WTC11 (cell line): Measurements from ENCODE around the gene PPP2R1B.

Experiments used
- ARID4B ChIP-seq: sonication (generic); formaldehyde crosslinking; IDR thresholded peaks from 2 replicates; pipeline ENCODE4 v1.8.0; 2023; ENCODE audit warnings: missing genetic modification reagents, mild to moderate bottlenecking, borderline replicate concordance
- IRF2 ChIP-seq: sonication (generic); formaldehyde crosslinking; IDR thresholded peaks from 2 replicates; pipeline ENCODE4 v1.8.0; 2022; ENCODE audit warnings: low read depth, missing genetic modification reagents, borderline replicate concordance
- JUN ChIP-seq: sonication (generic); formaldehyde crosslinking; IDR thresholded peaks from 2 replicates; pipeline ENCODE4 v1.8.0; 2023; ENCODE audit warnings: mild to moderate bottlenecking, missing genetic modification reagents
- MXD4 ChIP-seq: fragments of 250-450 bp; sonication (Bioruptor Pico); IDR thresholded peaks from 2 replicates; pipeline ENCODE4 v1.8.0; 2021; ENCODE audit warnings: mild to moderate bottlenecking, moderate library complexity, borderline replicate concordance
- NFATC4 ChIP-seq: fragments of 250-450 bp; sonication (Bioruptor Pico); IDR thresholded peaks from 2 replicates; pipeline ENCODE4 v1.9.0; 2021; ENCODE audit warnings: mild to moderate bottlenecking
- PRDM15 ChIP-seq: sonication (generic); formaldehyde crosslinking; IDR thresholded peaks from 2 replicates; pipeline ENCODE4 v1.8.0; 2022; ENCODE audit warnings: missing genetic modification reagents
- USF2 ChIP-seq: sonication (generic); formaldehyde crosslinking; IDR thresholded peaks from 2 replicates; pipeline ENCODE4 v1.8.1; 2023; ENCODE audit warnings: mild to moderate bottlenecking, missing genetic modification reagents, moderate library complexity
- ZNF121 ChIP-seq: sonication (generic); formaldehyde crosslinking; IDR thresholded peaks from 2 replicates; pipeline ENCODE4 v1.8.0; 2023; ENCODE audit warnings: missing genetic modification reagents
- ZNF232 ChIP-seq: sonication (generic); formaldehyde crosslinking; IDR thresholded peaks from 2 replicates; pipeline ENCODE4 v1.8.0; 2022; ENCODE audit warnings: mild to moderate bottlenecking, missing genetic modification reagents
- TF ChIP-seq, protein P1 (sequence below): fragments of 200-600 bp; IDR thresholded peaks from 2 replicates; pipeline ENCODE4 v1.8.0; 2022; ENCODE audit warnings: antibody characterized with exemption
- TF ChIP-seq, protein P2 (sequence below): sonication (generic); formaldehyde crosslinking; IDR thresholded peaks from 2 replicates; pipeline ENCODE4 v1.8.0; 2022; ENCODE audit warnings: mild to moderate bottlenecking, missing genetic modification reagents
- TF ChIP-seq, protein P3 (sequence below): sonication (generic); formaldehyde crosslinking; IDR thresholded peaks from 2 replicates; pipeline ENCODE4 v1.8.0; 2022; ENCODE audit warnings: mild to moderate bottlenecking, missing genetic modification reagents

DNA sequence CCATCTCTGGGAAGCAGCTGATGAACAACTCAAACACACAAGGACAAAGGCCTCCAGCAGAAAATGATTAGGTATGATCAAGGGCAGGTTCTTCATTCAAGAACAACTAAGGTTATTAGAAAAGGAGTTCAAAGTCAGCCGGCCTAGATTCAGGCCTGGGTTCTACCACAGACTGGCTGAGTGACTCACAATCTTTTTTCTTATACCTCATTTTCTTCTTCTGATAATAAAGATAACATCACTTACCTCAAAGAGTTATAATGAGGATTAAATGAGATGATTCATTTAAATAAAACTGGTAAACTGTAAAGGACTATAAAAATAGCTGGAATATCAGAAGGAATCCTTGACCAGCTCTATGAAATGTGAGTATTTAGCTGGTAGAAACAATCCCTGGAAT, 49.3 kb upstream of the PPP2R1B start:
- TF ChIP-seq, protein P1, sequence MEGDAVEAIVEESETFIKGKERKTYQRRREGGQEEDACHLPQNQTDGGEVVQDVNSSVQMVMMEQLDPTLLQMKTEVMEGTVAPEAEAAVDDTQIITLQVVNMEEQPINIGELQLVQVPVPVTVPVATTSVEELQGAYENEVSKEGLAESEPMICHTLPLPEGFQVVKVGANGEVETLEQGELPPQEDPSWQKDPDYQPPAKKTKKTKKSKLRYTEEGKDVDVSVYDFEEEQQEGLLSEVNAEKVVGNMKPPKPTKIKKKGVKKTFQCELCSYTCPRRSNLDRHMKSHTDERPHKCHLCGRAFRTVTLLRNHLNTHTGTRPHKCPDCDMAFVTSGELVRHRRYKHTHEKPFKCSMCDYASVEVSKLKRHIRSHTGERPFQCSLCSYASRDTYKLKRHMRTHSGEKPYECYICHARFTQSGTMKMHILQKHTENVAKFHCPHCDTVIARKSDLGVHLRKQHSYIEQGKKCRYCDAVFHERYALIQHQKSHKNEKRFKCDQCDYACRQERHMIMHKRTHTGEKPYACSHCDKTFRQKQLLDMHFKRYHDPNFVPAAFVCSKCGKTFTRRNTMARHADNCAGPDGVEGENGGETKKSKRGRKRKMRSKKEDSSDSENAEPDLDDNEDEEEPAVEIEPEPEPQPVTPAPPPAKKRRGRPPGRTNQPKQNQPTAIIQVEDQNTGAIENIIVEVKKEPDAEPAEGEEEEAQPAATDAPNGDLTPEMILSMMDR, result no peak
- TF ChIP-seq ZNF121 (no peak), PRDM15 (no peak), IRF2 (CRISPR knock-in tag) (no peak), JUN (CRISPR knock-in tag) (no peak), NFATC4 (CRISPR knock-in tag) (no peak), MXD4 (CRISPR knock-in tag) (no peak), ARID4B (CRISPR knock-in tag) (no peak), USF2 (CRISPR knock-in tag) (no peak), ZNF232 (CRISPR knock-in tag) (no peak)
- TF ChIP-seq, protein P2, sequence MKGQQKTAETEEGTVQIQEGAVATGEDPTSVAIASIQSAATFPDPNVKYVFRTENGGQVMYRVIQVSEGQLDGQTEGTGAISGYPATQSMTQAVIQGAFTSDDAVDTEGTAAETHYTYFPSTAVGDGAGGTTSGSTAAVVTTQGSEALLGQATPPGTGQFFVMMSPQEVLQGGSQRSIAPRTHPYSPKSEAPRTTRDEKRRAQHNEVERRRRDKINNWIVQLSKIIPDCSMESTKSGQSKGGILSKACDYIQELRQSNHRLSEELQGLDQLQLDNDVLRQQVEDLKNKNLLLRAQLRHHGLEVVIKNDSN (CRISPR knock-in tag), result no peak
- TF ChIP-seq, protein P3, sequence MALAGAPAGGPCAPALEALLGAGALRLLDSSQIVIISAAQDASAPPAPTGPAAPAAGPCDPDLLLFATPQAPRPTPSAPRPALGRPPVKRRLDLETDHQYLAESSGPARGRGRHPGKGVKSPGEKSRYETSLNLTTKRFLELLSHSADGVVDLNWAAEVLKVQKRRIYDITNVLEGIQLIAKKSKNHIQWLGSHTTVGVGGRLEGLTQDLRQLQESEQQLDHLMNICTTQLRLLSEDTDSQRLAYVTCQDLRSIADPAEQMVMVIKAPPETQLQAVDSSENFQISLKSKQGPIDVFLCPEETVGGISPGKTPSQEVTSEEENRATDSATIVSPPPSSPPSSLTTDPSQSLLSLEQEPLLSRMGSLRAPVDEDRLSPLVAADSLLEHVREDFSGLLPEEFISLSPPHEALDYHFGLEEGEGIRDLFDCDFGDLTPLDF (CRISPR knock-in tag), result no peak
